Central memory CD8-positive, alpha-beta T cell (primary cell): Measurements from ENCODE around the gene RBBP4.
"Not testable (repeated sequence)": the region's sequence is repeated elsewhere in the genome, so short reads cannot be mapped to it uniquely, and the experiment has no call there.

ENCODE experiments used
- ATAC-seq: fragments of 150-1000 bp; cut with Tn5 transposase; replicated peaks from 2 replicates; pipeline ENCODE4 v1.10.0; 2022; ENCODE audit warnings: mild to moderate bottlenecking, moderate FRiP score, moderate number of reproducible peaks; ENCODE audit not compliant: poor library complexity, severe bottlenecking; ENCODE audit errors: extremely low read depth
- DNase-seq, 2 donors: peaks; one replicate each; pipeline ENCODE4 v3.0.0; 2021; ENCODE audit warnings: low spot score in 2 of 2
- H3K27ac Mint-ChIP-seq: one replicate; pipeline ENCODE4 v1.8.0; 2022; ENCODE audit warnings: low read depth, mild to moderate bottlenecking, moderate library complexity, mixed read lengths
- H3K27me3 Mint-ChIP-seq: one replicate; pipeline ENCODE4 v1.8.0; 2022; ENCODE audit warnings: mixed read lengths
- H3K36me3 Mint-ChIP-seq: one replicate; pipeline ENCODE4 v1.8.0; 2022; ENCODE audit warnings: mild to moderate bottlenecking, moderate library complexity, mixed read lengths; ENCODE audit not compliant: insufficient read depth
- H3K4me1 Mint-ChIP-seq: one replicate; pipeline ENCODE4 v1.8.0; 2022; ENCODE audit warnings: mixed read lengths
- H3K4me3 Mint-ChIP-seq: one replicate; pipeline ENCODE4 v1.8.0; 2022; ENCODE audit warnings: mild to moderate bottlenecking, moderate library complexity, mixed read lengths
- H3K9me3 Mint-ChIP-seq: one replicate; pipeline ENCODE4 v1.8.0; 2022; ENCODE audit warnings: mixed read lengths

RBBP4 gene

DNA sequence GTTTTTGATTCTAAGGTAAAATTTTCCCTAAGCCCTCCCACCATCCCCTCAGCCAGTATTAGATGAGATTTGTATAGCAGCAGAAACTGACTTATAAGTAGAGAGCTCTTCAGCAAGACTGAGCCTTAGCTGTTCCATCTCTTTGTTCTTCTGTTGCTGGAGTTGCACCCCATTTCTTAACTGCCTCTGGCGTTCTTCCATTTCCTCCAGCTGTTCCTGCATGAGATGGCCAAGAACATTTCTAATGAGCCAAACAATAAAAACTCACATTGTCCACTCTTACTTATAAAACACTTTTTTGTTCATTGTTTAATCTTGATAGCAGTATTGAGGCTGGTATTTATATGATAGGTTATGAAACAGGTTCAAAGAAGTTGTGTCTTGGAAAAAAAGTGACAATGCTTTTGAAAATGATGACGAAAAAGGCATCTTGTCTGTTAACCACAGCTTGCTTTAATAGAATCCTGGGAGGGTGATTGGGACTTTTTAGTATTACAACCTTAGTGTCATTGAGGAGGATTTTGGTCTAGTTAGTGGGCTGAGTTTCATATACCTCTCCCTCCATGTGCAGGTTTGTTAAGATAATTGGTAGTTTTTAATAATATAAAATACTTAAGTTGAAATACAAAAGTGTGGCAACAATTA lies 33.3 kb downstream of the RBBP4 start:
- Mint-ChIP-seq H3K9me3 (no peaks in the 10 kb centered on the region), H3K36me3 (peaks cover 56% of the 10 kb centered on the region), H3K4me3 (no peak overlapping the region), H3K27me3 (no peaks in the 10 kb centered on the region), H3K4me1 (no peaks in the 10 kb centered on the region), H3K27ac (no peak overlapping the region)
- DNase-seq (no peak), ATAC-seq (no peak)

DNA sequence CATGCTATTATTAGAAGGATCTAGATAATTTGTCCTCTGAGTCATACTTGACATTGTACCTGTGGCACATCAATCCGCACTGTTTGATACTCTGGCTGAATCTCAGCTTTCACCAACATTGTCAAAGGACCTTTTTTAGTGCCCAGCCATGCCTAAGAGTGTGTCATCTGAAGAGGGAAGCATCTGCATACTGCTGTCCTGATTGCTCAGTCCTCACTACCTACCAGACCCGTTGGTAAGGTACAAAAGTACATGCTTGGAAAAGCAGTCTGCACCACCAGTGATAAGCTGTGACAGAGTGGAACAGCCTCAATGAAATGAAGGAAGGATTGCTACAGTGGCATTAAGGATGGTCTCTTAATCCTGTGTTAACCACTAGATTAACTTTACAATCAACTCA lies 34.5 kb downstream of the RBBP4 start:
- Mint-ChIP-seq H3K36me3 (peaks cover 45% of the 10 kb centered on the region), H3K4me1 (no peaks in the 10 kb centered on the region), H3K27ac (no peak overlapping the region), H3K9me3 (no peaks in the 10 kb centered on the region), H3K4me3 (no peak overlapping the region), H3K27me3 (no peaks in the 10 kb centered on the region)
- no peak for ATAC-seq
- no peak for DNase-seq

DNA sequence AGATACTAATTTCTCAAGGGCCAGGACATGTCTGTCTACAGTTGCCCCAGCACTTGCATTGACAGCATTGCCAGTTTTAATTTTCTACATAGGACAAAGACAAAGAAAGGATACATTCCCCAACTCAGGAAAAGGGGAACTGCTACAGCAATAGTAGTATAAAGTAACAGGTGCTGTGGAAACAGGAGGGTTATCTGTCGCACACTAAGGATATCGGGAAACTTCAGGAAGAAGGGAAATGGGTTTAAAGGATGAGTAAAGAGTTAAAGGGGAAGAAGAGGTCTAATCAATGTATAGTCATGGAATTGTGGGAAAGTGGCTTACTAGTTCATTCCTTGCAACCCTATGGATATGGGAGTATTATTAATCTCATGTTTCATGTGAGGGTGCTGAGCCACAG lies 35.4 kb downstream of the RBBP4 start:
- no peaks in the 10 kb centered on the region for H3K27me3 Mint-ChIP-seq
- H3K9me3 Mint-ChIP-seq = no peaks in the 10 kb centered on the region
- no peaks in the 10 kb centered on the region for H3K4me1 Mint-ChIP-seq
- H3K36me3 Mint-ChIP-seq = peaks cover 36% of the 10 kb centered on the region
- H3K4me3 Mint-ChIP-seq = no peak overlapping the region
- H3K27ac Mint-ChIP-seq = no peak overlapping the region
- DNase-seq (no peak), ATAC-seq (no peak)

DNA sequence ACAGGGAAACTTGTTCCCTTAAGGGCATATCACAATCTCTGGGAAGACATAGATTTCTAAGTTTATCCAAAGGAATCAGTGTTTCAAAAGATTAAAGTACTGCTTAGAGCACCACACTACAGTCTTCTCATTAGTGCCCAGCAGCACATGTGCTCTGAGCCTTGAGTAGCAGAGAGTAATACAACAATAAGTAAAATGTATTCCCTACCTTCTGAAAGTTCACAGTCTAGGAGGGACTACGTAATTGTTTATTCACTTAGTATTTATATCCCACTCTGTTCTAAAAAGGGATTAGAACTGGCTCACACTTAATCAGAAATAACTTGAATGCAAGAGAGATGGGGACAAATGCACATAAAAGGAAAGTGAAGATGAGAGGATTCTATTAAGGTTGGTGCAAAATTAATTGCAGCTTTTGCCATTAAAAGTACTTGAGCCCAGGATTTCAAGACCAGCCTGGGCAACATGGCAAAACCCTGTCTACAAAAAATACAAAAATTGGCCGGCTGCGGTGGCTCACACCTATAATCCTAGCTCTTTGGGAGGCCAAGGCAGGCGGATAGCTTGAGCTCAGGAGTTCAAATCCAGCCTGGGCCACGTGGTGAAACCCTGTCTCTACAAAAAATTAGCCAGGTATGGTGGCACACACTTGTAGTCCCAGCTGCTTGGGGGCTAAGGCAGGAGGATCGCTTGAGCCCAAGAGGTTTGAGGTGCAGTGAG lies 42.6 kb downstream of the RBBP4 start:
- peaks cover 6% of the 10 kb centered on the region for H3K4me1 Mint-ChIP-seq
- peak overlapping the region; percentile 32 for H3K27ac Mint-ChIP-seq
- no peaks in the 10 kb centered on the region for H3K9me3 Mint-ChIP-seq

DNA sequence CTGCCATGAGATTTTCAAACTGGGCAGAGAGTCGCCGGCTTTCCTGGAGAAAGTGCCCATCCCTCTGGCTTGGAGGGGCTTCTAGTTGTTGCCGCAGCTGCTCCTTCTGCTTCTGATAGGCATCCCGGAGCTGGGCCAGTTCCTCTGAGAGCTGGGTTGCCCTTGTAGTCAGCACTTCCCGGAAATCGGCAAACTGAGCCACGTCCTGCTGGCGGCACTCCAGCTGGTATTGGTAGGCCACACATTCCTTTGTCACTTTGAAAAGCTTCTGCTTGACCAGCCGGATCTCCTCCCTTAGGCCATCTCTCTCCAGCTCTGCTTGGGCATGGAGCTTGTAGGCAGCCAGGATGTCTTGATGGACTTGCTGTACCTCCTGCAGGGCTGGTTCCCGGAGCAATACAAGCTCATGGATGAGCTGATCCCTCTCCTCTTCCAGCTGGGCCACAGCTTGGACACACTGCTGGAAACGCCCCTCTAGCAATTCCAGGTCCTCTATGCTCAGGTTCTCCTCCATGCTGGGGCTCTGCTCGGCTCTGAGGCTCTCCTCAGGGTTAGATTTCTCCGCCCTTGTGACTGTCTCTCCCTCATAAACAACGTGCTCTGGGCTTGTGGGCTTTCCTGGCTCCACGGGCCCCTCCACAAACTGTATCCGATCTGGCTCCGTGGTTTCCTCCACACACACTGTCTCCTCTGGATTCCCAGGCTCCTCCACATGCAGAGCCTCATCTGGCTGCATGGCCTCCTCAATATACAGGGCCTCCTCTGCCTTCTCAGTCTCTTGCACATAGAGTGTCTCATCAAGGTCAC lies 44.3 kb downstream of the RBBP4 start:
- H3K27me3 Mint-ChIP-seq = peaks cover 6% of the 10 kb centered on the region
- peak overlapping the region; percentile 29 for H3K27ac Mint-ChIP-seq
- no peaks in the 10 kb centered on the region for H3K36me3 Mint-ChIP-seq
- no peak overlapping the region for H3K4me3 Mint-ChIP-seq
- H3K4me1 Mint-ChIP-seq = peaks cover 6% of the 10 kb centered on the region
- no peaks in the 10 kb centered on the region for H3K9me3 Mint-ChIP-seq
- ATAC-seq (no peak), DNase-seq (no peak)

More for the DNA sequence above, 42.6 kb downstream of the RBBP4 start:
- Mint-ChIP-seq H3K27me3 (no peaks in the 10 kb centered on the region), H3K4me3 (no peak overlapping the region), H3K36me3 (no peaks in the 10 kb centered on the region)
- ATAC-seq = no peak
- DNase-seq = no peak

DNA sequence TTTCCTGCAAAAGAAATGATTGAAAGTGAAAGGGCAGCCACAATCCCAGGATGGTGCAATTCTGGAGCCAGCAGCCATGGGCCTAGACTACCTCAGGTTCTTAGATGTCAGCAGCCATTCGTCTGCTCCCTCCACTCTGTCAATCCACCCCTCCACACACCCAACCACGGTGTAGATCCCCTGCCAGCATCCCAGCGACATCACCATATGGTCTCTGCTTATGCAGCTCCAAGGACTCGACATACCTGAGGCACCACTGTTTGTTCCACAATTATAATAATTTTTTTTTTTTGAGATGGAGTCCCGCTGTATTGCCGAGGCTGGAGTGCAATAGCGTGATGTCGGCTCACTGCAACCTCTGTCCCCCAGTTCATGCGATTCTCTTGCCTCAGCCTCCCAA lies 45.0 kb downstream of the RBBP4 start:
- ATAC-seq = no peak
- Mint-ChIP-seq H3K9me3 (no peaks in the 10 kb centered on the region), H3K27ac (peak overlapping the region; percentile 29), H3K4me1 (peaks cover 6% of the 10 kb centered on the region), H3K36me3 (no peaks in the 10 kb centered on the region), H3K27me3 (peaks cover 8% of the 10 kb centered on the region), H3K4me3 (no peak overlapping the region)
- no peak for DNase-seq

- H3K27me3 Mint-ChIP-seq, H3K4me1 Mint-ChIP-seq, ATAC-seq, H3K27ac Mint-ChIP-seq, H3K9me3 Mint-ChIP-seq, H3K36me3 Mint-ChIP-seq, DNase-seq, H3K4me3 Mint-ChIP-seq: not testable (repeated sequence)
These were observed 46.0 kb downstream of the RBBP4 start for GRCh38 chr1:32696996-32697395.

GRCh38 chr1:32701421-32701911 lies 50.5 kb downstream of the RBBP4 start:
- Mint-ChIP-seq H3K4me3 (peak overlapping the region; percentile 65), H3K9me3 (no peaks in the 10 kb centered on the region), H3K36me3 (no peaks in the 10 kb centered on the region), H3K4me1 (peaks cover 8% of the 10 kb centered on the region), H3K27me3 (peaks cover 43% of the 10 kb centered on the region), H3K27ac (no peak overlapping the region)
- DNase-seq (no peak), ATAC-seq (no peak)

DNA sequence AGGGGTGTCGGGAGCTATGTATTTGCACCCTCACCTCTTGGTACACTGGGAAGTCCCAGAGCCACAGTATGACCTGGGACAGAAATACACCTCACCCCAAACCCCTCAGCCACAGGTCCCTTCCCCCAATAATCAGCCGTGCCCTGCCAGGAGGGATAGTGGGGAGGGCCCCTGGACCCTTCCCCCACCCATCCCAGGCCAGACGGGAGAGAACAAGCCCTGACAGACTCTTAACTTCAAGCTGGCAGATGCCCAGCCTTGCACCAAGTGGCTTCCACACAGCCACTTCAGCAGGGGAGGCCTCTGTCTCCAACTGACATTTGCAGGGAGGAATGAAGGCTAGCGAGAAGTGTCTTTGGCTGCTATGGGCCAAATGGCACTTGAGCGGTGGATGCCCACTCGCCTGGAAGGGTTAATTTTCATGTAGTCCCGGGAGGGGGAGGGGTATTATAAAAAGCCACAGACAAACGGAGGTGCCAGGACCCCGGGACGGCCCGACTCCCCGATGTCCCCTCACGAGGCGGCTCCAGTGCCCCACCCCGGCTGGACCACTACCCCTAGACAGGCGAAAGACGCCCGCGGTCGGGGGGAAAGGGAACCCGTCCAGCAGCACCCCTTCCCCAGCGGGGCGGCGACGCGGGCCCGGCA lies 51.1 kb downstream of the RBBP4 start:
- H3K9me3 Mint-ChIP-seq = no peaks in the 10 kb centered on the region
- DNase-seq (no peak), ATAC-seq (no peak)
- peaks cover 46% of the 10 kb centered on the region for H3K27me3 Mint-ChIP-seq
- H3K4me3 Mint-ChIP-seq = peak overlapping the region; percentile 65
- peaks cover 8% of the 10 kb centered on the region for H3K4me1 Mint-ChIP-seq
- no peaks in the 10 kb centered on the region for H3K36me3 Mint-ChIP-seq
- H3K27ac Mint-ChIP-seq = no peak overlapping the region

DNA sequence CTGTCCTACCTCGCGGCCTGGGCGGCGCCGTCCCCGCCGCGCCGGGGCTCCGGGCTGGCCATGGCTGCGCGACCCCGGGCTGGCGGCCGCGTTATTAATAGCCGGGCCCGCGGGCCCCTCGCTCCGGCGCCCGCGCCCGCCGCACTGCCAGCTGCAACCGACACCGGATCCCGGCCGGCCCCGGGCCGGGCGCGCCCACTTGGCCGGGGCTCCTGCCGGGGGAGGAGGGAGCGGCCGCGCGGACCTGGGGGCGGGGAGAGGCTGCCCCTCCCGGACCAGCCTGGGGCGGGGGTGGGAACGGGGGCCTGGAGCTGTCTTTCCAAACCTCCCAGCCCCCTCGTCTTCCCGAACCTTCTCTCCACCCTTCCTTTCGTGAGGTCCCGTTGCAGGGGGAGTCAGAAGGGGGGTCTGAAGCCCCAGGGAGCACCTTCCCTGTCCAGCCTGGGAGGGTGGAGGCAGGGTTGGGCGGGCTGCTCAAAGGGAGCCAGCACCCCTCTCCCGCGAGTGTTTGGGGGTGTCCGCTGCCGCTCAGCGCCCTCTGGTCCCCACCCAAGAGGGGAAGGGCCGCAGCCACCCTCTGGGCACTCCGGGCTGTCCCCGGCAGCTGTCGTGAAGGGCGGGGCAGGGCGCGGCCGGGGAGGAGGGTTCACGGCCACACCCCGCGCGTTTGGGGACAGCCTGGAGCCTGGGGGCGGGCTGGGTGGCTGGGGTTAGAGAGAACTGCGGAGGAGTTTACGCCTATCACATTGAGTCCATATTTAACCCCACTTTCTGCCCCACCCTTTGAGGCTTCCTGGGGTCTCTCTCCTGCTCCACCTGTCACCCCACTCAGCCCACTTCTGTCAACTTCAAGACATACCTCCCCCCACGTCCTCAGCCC lies 51.8 kb downstream of the RBBP4 start, which contains the start of gene SYNC:
Gene SYNC, minus strand, starts transcription at position 172 of the 880 bp plus-strand sequence. Its CDS starts 110 bp downstream, at position 62.
- H3K4me3 Mint-ChIP-seq = peak within 1 kb of the TSS; percentile 65
- H3K27ac Mint-ChIP-seq = no peak within 1 kb of the TSS
- peaks cover 46% of the 10 kb centered on the region for H3K27me3 Mint-ChIP-seq
- H3K4me1 Mint-ChIP-seq = peaks cover 8% of the 10 kb centered on the region
- no peaks in the 10 kb centered on the region for H3K36me3 Mint-ChIP-seq
- H3K9me3 Mint-ChIP-seq = no peaks in the 10 kb centered on the region
- no peak for DNase-seq
- ATAC-seq = peak; percentile 10

- H3K27me3 Mint-ChIP-seq = peaks cover 46% of the 10 kb centered on the region
- no peaks in the 10 kb centered on the region for H3K36me3 Mint-ChIP-seq
- DNase-seq (no peak), ATAC-seq (no peak)
- peak overlapping the region; percentile 45 for H3K4me3 Mint-ChIP-seq
- no peak overlapping the region for H3K27ac Mint-ChIP-seq
- H3K9me3 Mint-ChIP-seq = no peaks in the 10 kb centered on the region
- peaks cover 8% of the 10 kb centered on the region for H3K4me1 Mint-ChIP-seq
These were observed 52.7 kb downstream of the RBBP4 start for GRCh38 chr1:32703479-32704291.
